Fibroblast of lung (primary cell): ENCODE data around the gene ARF1. TPM values are rescaled to one million over a fixed set of nuclear protein-coding genes. Genes with fewer than 3 reads are reported as not detected.
A peak's percentile ranks its signal among the peaks of the same experiment; 100 is the strongest.

Experiments used
- DNase-seq, 2 donors: peaks; one replicate each; pipeline versions ENCODE4 v3.0.0 to v3.0.0-alpha.2; 2010; ENCODE audit warnings: low read depth in 2 of 2
- H2AFZ ChIP-seq: 2 replicates; pipeline ENCODE4 v1.5.1; 2012; ENCODE audit warnings: low read length, control low read depth, inconsistent platforms
- H3K27ac ChIP-seq: 2 replicates; pipeline ENCODE4 v1.5.1; 2011; ENCODE audit warnings: low read length, control low read depth; ENCODE audit not compliant: insufficient read depth
- H3K27me3 ChIP-seq: 2 replicates; pipeline ENCODE4 v1.5.1; 2011; ENCODE audit warnings: mild to moderate bottlenecking, low read length; ENCODE audit not compliant: control insufficient read depth, insufficient read depth
- H3K36me3 ChIP-seq: 2 replicates; pipeline ENCODE4 v1.5.1; 2011; ENCODE audit warnings: low read length; ENCODE audit not compliant: control insufficient read depth, insufficient read depth
- H3K4me1 ChIP-seq: 2 replicates; pipeline ENCODE4 v1.5.1; 2011; ENCODE audit warnings: low read length; ENCODE audit not compliant: control insufficient read depth, insufficient read depth; ENCODE audit errors: extremely low read depth
- H3K4me2 ChIP-seq: 2 replicates; pipeline ENCODE4 v1.5.1; 2011; ENCODE audit warnings: low read length, control low read depth; ENCODE audit not compliant: insufficient read depth; ENCODE audit errors: extremely low read depth
- H3K4me3 ChIP-seq, 4 experiments: fragments of 200-600 bp in 1 of 4; sonication (generic) in 1 of 4; replicated peaks in 1 of 4; 2 replicates each; pipeline ENCODE4 v1.5.1; 2011 to 2016; ENCODE audit warnings: low read length in 4 of 4, low read depth in 3 of 4, mild to moderate bottlenecking in 3 of 4, control low read depth in 2 of 4, inconsistent platforms in 1 of 4, mixed read lengths in 1 of 4; ENCODE audit not compliant: insufficient read depth in 1 of 4; ENCODE audit errors: control extremely low read depth in 1 of 4
- H3K79me2 ChIP-seq: 2 replicates; pipeline ENCODE4 v1.5.1; 2012; ENCODE audit warnings: mild to moderate bottlenecking, low read length, inconsistent platforms; ENCODE audit not compliant: control insufficient read depth, insufficient read depth
- H3K9ac ChIP-seq: 2 replicates; pipeline ENCODE4 v1.5.1; 2011; ENCODE audit warnings: mild to moderate bottlenecking, low read length, control low read depth; ENCODE audit not compliant: insufficient read depth
- H3K9me3 ChIP-seq: 2 replicates; pipeline ENCODE4 v1.5.1; 2012; ENCODE audit warnings: low read depth, low read length; ENCODE audit not compliant: control insufficient read depth, insufficient read depth
- H4K20me1 ChIP-seq: 2 replicates; pipeline ENCODE4 v1.5.1; 2011; ENCODE audit warnings: low read length; ENCODE audit not compliant: control insufficient read depth, insufficient read depth; ENCODE audit errors: extremely low read depth
- EZH2 ChIP-seq: IDR thresholded peaks from 2 replicates; pipeline ENCODE4 v1.5.1; 2012; ENCODE audit warnings: low read length, control low read depth, mild to moderate bottlenecking; ENCODE audit errors: missing control alignments
- polyA plus RNA-seq, 2 donors: library from polyadenylated mRNA; depleted of rRNA in 1 of 2; stranded (reverse) in 1 of 2; unstranded in 1 of 2; fragments of >200 nt; gene quantifications; 2 replicates each; pipeline ENCODE4 v1.2.1, GENCODE V29; 2011 to 2012; ENCODE audit warnings: missing spikeins in 1 of 2
- total RNA-seq: library from RNA; depleted of rRNA; stranded (reverse); fragments of >200 nt; gene quantifications from 2 replicates; pipeline ENCODE4 v1.2.1, GENCODE V29; 2014
- TF ChIP-seq, protein P1 (sequence below), 2 donors: IDR thresholded peaks in 1 of 2; conservative IDR thresholded peaks in 1 of 2; 1 replicate in 1 of 2; 2 replicates in 1 of 2; pipeline ENCODE4 v1.5.1; 2011 to 2012; ENCODE audit warnings: low read length in 2 of 2, control low read depth in 1 of 2, inconsistent platforms in 1 of 2, low read depth in 1 of 2, mild to moderate bottlenecking in 1 of 2

Gene ARF1
- total and polyA plus RNA-seq, 2 donors (not counting 1 experiment from before 2014, with no cell fraction given), result 261 to 546 TPM

DNA sequence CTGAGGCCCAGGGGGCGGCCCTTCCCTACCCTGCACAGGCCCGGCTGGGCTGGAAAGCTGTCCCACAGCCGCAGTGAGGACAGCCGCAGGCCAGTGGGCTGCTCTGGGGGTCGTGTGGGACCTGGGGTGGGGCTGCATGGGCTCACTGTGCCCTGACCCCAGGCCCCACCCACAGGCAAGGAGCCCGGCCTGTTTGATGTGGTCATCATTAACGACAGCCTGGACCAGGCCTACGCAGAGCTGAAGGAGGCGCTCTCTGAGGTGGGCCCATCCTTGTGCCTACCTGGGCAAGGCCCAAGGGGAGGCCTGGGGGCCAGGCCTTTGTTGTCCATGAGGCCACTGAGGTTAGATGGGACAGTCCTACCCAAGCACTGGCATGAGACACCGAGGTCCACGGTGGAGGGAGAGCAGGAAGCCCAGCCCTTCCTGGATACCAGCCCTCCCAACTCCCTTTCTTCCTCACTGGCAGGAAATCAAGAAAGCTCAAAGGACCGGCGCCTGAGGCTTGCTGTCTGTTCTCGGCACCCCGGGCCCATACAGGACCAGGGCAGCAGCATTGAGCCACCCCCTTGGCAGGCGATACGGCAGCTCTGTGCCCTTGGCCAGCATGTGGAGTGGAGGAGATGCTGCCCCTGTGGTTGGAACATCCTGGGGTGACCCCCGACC is 65.8 kb downstream of the ARF1 start:
- peak overlapping the region; percentile 65 for H3K27ac ChIP-seq
- TF ChIP-seq, protein P1, sequence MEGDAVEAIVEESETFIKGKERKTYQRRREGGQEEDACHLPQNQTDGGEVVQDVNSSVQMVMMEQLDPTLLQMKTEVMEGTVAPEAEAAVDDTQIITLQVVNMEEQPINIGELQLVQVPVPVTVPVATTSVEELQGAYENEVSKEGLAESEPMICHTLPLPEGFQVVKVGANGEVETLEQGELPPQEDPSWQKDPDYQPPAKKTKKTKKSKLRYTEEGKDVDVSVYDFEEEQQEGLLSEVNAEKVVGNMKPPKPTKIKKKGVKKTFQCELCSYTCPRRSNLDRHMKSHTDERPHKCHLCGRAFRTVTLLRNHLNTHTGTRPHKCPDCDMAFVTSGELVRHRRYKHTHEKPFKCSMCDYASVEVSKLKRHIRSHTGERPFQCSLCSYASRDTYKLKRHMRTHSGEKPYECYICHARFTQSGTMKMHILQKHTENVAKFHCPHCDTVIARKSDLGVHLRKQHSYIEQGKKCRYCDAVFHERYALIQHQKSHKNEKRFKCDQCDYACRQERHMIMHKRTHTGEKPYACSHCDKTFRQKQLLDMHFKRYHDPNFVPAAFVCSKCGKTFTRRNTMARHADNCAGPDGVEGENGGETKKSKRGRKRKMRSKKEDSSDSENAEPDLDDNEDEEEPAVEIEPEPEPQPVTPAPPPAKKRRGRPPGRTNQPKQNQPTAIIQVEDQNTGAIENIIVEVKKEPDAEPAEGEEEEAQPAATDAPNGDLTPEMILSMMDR (conservative IDR thresholded peaks at IDR 0.05 in 1 of 2, IDR thresholded peaks at IDR 0.05 in 1 of 2; ENCODE audit: low read depth in 1 of 2, low read length in 2 of 2), result no peak
- no peak for TF ChIP-seq EZH2
- H3K27me3 ChIP-seq, result no peaks in the 10 kb centered on the region
- no peak overlapping the region for H3K4me2 ChIP-seq
- no peak overlapping the region for H2AFZ ChIP-seq
- H3K9ac ChIP-seq, result no peak overlapping the region
- H3K79me2 ChIP-seq, result peaks cover 55% of the 10 kb centered on the region
- H3K9me3 ChIP-seq, result no peaks in the 10 kb centered on the region
- peaks cover 16% of the 10 kb centered on the region for H3K36me3 ChIP-seq
- H3K4me1 ChIP-seq, result peaks cover 34% of the 10 kb centered on the region
- no peak overlapping the region for H3K4me3 ChIP-seq
- H4K20me1 ChIP-seq, result no peaks in the 10 kb centered on the region
- no peak for DNase-seq

Other genes with a start within 250 kb of the ARF1 start
- 1.0 and 5.3 TPM in 2 replicates for gene WNT9A, start 134.8 kb upstream of the ARF1 start, total RNA-seq
- gene WNT9A, start 134.8 kb upstream of the ARF1 start, polyA plus RNA-seq, result 1.0 and 2.7 TPM in 2 replicates
- gene WNT3A, start 75.7 kb upstream of the ARF1 start, total RNA-seq, result not detected in 2 replicates
- gene WNT3A, start 75.7 kb upstream of the ARF1 start, polyA plus RNA-seq, result not detected in 2 replicates
- 7.6 and 8.0 TPM in 2 replicates for gene C1orf35, start 20.6 kb downstream of the ARF1 start, total RNA-seq
- gene C1orf35, start 20.6 kb downstream of the ARF1 start, polyA plus RNA-seq, result 4.8 and 7.0 TPM in 2 replicates
- gene MRPL55, start 26.6 kb downstream of the ARF1 start, total RNA-seq, result 51.7 and 61.6 TPM in 2 replicates
- gene MRPL55, start 26.6 kb downstream of the ARF1 start, polyA plus RNA-seq, result 39.5 and 41.0 TPM in 2 replicates
- gene GUK1, start 57.6 kb downstream of the ARF1 start, total RNA-seq, result 325 and 479 TPM in 2 replicates
- 217 and 286 TPM in 2 replicates for gene GUK1, start 57.6 kb downstream of the ARF1 start, polyA plus RNA-seq
- gene GJC2, start 67.2 kb downstream of the ARF1 start, total RNA-seq, result 6.7 and 13.4 TPM in 2 replicates
- gene GJC2, start 67.2 kb downstream of the ARF1 start, polyA plus RNA-seq, result 1.3 and 1.4 TPM in 2 replicates
- 3.6 and 3.8 TPM in 2 replicates for gene IBA57, start 83.1 kb downstream of the ARF1 start, total RNA-seq
- gene IBA57, start 83.1 kb downstream of the ARF1 start, polyA plus RNA-seq, result 1.3 and 1.4 TPM in 2 replicates
- 14.4 and 16.8 TPM in 2 replicates for gene OBSCN, start 125.3 kb downstream of the ARF1 start, total RNA-seq
- gene OBSCN, start 125.3 kb downstream of the ARF1 start, polyA plus RNA-seq, result 0.78 and 0.87 TPM in 2 replicates